Measurements from ENCODE around the gene BCO2.

BCO2 gene

DNA sequence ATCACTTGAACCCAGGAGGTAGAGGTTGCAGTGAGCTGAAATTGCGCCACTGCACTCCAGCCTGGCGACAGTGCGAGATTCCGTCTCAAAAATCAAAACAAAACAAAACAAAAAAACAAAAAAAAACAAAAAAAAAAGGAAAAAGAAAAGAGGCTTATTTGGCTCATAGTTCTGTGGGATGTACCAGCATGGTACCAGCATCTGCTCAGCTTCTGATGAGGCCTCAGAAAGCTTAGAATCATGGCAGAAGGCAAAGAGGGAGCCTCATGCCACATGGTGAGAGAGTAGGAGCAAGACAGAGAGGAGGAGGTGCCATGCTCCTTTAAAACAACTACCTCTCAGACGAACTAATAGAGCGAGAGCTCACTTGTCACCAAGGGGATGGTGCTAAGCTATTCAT, 40.3 kb downstream of the BCO2 start:
- DNase-seq (ENCODE audit: low read depth in 2 of 2): no peak

- DNase-seq (ENCODE audit: low read depth in 2 of 2): no peak
These were observed 41.3 kb downstream of the BCO2 start for GRCh38 chr11:112216561-112217105.

GRCh38 chr11:112219476-112220232, 44.3 kb downstream of the BCO2 start:
- peak in 1 of 2 experiments; percentile 36 for DNase-seq (ENCODE audit: low read depth in 2 of 2)

DNA sequence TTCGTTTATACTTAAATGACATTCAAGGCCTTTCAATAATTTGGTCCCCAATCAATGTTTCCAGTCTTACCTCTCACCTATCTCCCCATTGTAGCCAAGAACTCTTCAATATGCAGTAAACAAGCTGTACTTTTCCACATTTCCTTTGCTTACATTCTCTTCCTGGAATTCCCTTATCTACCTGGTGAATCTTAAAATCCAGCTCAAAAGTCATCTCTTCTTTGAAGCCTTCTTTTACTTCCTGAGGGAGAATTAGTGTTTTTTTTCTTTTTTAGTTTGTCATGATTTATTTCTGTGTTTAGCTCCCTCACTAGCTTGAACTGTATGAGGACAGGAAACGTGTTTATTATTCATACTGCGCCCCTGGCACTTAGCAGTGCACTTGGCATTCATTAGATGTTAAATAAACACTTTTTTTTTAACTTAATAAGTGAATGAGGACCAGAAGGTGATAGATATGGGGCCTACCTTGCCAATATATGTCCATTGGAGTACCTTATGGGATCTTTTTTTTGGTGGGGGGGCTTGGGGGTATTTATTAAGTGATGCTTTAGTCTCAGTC, 46.0 kb downstream of the BCO2 start:
- no peak for DNase-seq (ENCODE audit: low read depth in 2 of 2)

- no peak for DNase-seq (ENCODE audit: low read depth in 2 of 2)
These were observed 47.0 kb downstream of the BCO2 start for GRCh38 chr11:112222303-112222702.

- DNase-seq (ENCODE audit: low read depth in 2 of 2): no peak
These were observed 47.8 kb downstream of the BCO2 start for GRCh38 chr11:112223121-112223520.

DNA sequence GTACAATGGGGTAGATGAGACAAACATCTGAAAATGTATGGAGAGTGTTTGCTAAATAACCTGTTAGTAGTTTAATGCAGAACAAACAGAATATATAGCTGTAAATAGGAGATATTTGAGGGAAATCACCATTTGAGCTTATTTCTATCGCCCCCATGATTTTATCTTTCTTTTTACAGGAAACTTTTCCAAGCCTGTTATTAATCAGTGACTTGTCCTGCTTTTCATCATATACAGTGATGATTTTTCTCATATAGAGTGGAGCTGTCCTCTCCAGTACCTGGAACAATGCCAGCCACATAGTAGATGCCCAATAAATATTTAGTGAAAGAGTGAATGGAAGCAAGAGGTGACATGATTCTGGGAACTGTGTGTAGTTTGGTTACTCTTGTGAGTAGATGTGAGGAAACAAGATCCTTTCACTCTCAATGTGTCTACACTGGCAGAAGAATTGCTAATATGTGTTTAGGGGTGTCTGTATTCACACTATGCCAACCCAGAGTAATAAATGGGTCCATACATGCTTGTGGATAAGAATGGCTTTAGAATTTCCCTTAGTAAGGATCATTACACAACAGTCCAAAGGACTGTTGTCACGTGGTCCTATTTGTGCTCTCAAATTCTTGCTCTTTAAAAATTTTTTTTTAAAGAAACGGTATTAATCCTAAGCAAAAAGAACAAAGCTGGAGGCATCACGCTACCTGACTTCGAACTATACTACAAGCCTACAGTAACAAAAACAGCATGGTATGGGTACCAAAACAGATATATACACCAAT, 48.6 kb downstream of the BCO2 start:
- DNase-seq (ENCODE audit: low read depth in 2 of 2): no peak

- DNase-seq (ENCODE audit: low read depth in 2 of 2): no peak
These were observed 50.4 kb downstream of the BCO2 start for GRCh38 chr11:112225753-112226061.

- peak in 1 of 2 experiments; percentile 62 for DNase-seq (ENCODE audit: low read depth in 2 of 2)
These were observed 50.9 kb downstream of the BCO2 start, which contains the start of gene PTS for GRCh38 chr11:112226062-112226830. Gene PTS (plus strand): TSS chr11:112226428. CDS start chr11:112226444, 16 bp downstream.

GRCh38 chr11:112226831-112227401, 51.6 kb downstream of the BCO2 start:
- no peak for DNase-seq (ENCODE audit: low read depth in 2 of 2)

- no peak for DNase-seq (ENCODE audit: low read depth in 2 of 2)
These were observed 52.2 kb downstream of the BCO2 start for GRCh38 chr11:112227471-112227870.

GRCh38 chr11:112228706-112229105, 53.4 kb downstream of the BCO2 start:
- DNase-seq (ENCODE audit: low read depth in 2 of 2): no peak

GRCh38 chr11:112229159-112229558, 53.8 kb downstream of the BCO2 start:
- DNase-seq (ENCODE audit: low read depth in 2 of 2): no peak

DNA sequence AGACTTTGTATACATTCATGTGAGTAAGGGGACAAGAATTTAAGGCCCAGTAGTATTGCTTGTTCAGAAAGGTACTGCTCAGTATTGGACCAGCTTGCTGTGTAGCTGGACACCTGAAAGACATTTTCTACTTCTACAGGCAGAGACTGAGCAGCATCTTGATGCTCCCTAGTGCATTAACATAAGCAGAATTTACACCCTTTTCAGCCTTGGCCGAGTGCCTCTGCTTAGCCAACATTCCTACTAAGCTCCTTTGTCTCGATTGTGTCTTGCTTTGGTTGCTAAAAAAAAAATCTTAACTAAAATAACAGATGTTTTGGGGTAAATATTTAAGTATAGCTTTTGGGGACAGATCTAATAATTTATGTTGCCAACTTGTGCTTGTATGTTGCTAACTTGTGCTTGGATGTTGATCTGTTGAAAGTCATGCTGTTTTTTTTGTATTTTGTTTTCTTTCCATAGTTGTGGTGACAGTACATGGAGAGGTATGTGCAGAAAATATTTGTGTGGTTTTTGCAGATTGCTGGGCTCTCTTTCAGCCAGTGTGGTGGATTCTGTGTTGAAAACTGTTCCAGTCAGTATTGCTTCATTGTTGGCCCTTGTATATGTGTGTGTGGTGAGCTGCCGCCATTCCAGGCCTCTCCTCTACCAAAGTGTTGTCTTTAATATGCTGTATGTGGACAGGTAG, 54.6 kb downstream of the BCO2 start:
- peak; percentile 77 to 78 for DNase-seq (ENCODE audit: low read depth in 2 of 2)

DNA sequence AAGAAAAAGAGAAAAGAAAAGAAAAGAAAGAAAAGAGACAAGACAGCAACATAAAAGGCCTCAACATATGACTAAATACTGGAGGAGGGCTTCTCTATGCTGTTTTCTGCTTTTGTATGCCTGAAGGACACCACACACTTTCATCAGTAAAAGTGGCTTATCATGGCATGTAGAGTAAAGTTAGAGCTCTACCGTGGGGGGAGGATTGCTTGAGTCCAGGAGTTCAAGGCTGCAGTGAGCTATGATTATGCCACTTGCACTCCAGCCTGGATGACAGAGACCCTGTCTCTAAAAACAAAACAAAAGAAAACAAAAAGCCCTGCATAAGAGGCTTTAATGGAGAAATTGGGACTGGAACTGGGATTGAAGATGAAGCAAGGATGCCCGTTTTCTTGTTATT, 56.6 kb downstream of the BCO2 start:
- no peak for DNase-seq (ENCODE audit: low read depth in 2 of 2)

DNA sequence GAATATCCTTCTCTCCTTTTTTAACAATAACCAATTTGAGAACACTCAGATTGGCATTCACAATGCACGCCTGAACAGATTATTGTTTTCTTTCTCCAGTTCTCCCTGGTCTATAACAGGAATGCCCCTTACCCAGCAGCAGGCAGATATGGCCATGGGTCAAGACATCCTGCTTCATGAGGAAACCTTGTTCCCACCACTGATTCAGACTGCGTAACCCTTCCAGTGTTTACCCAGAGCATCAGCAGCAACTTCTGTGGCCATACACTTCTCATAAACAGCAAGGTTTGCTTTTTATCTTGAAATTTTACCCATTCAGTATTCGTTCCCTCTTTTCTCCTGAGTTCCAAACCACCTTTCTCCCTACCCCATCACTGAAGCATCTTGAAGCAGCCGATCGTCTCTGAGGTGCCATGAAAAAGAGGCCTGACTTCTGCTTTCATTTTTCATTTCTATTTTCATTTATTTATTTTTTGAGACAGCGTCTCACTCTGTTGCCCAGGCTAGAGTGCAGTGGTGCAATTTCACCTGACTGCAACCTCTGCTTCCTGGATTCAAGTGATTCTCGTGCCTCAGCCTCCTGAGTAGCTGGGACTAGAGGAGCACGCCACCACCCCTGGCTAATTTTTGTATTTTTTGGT, 60.6 kb downstream of the BCO2 start:
- no peak for DNase-seq (ENCODE audit: low read depth in 2 of 2)

GRCh38 chr11:112237451-112237850, 62.1 kb downstream of the BCO2 start:
- DNase-seq (ENCODE audit: low read depth in 2 of 2): no peak

- no peak for DNase-seq (ENCODE audit: low read depth in 2 of 2)
These were observed 62.7 kb downstream of the BCO2 start for GRCh38 chr11:112238041-112238440.

DNA sequence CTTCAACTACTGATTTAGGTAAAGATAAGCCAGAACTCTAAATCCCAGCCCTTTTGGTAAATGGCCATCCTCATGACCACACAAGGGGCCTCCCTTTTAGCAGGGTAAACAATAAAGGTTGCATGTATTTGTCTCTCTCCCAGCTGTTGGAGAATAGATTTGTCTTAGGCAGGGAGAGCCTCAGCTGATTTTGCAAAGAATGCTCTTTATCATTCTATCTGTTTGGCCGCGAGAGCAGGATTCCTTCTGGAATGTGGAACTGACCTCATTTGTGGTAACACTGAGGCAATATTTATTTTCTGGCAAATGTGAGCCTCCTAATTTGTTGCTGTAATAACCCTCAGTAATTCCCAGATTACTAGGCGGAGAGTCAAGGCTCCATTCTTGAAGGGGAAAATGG, 66.2 kb downstream of the BCO2 start:
- DNase-seq (ENCODE audit: low read depth in 2 of 2): peak in 1 of 2 experiments; percentile 54

DNA sequence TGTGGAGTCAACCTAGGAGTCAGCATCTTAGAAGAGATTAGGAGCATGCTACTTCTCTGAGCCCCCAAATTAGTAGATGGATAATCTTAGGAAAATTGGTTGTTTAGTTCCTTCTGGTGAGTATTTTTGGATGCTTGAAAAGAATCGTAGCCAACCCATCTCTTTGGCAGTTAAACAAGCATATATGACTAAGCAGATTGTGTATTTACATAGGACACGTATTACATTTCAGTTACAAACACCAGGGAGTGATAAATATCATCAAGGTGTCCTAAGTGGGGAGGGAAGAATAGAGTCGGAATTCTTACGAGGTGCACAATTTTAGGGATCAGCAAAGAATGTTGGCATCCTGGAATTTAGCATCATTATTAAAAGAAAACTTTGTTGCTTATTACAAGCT, 71.9 kb downstream of the BCO2 start:
- no peak for DNase-seq (ENCODE audit: low read depth in 2 of 2)
